GM19463 (cell line): ENCODE data around the gene MRS2.

Experiments used
- ATAC-seq: cut with Tn5 transposase; IDR thresholded peaks from one replicate; pipeline ENCODE4 v1.9.1; 2021; ENCODE audit warnings: mild to moderate bottlenecking, moderate library complexity; ENCODE audit not compliant: unreplicated experiment

MRS2 gene

DNA sequence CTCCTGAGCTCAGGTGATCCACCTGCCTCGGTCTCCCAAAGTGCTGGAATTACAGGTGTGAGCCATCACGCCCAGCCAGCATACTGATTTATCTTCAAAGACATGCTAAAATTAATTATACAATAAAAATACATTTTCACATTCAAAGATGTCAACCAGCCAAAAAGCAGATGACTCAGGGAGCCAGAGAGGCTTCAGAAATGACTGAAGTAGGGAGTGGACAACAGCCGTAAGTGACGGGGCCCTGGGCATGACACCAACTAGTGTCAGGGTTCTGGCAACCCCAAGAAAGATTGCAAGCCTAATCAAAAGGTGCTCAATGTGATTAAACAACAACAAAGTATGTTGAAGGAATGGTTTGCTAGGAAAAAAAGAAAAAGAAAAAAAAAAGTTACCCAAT lies 58.2 kb downstream of the MRS2 start:
- no peak for ATAC-seq

GRCh38 chr6:24464253-24465038 lies 61.7 kb downstream of the MRS2 start:
- ATAC-seq: no peak

GRCh38 chr6:24469811-24470210 lies 67.1 kb downstream of the MRS2 start:
- ATAC-seq: no peak

- no peak for ATAC-seq
Observed at GRCh38 chr6:24472181-24472580, 69.4 kb downstream of the MRS2 start.
